ENCODE results near the gene TRIM13. TPM values are rescaled to one million over a fixed set of nuclear protein-coding genes. Genes with fewer than 3 reads are reported as not detected.

Gene TRIM13
- total and polyA plus RNA-seq, 8 donors = 4.1 to 23.7 (median 13.4) TPM

DNA sequence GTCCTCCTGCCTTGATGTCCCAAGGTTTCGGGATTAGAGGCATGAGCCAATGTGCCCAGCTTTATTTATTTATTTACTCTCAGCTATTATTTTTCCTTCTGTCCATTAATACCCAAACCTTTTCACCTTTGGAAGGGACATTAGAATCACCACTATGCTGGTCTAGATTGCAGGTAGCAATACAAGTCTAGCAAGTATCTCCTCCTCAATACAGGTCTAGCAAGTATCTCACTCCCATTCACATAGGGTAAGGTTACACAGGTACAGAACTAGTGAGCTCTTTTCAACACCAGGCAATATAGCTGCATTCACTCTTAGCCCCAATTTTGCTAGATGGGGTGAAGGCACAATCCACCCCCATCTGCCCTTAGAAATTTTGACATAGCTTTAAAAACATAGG lies 43.3 kb upstream of the TRIM13 start:
- Histone ChIP-seq H3K9me3 (no peaks in the 10 kb centered on the region), H3K4me1 (peaks cover 0 to 6% (median 0%) of the 10 kb centered on the region in 4 donors), H3K27me3 (no peaks in the 10 kb centered on the region), H3K27ac (no peak overlapping the region), H3K36me3 (no peaks in the 10 kb centered on the region), H3K4me3 (no peak overlapping the region)
- TF ChIP-seq EP300 (IDR thresholded peaks at IDR 0.05) (no peak), POLR2AphosphoS5 (IDR thresholded peaks at IDR 0.05) (no peak), POLR2A (IDR thresholded peaks at IDR 0.05) (no peak)
- TF ChIP-seq, protein P1, sequence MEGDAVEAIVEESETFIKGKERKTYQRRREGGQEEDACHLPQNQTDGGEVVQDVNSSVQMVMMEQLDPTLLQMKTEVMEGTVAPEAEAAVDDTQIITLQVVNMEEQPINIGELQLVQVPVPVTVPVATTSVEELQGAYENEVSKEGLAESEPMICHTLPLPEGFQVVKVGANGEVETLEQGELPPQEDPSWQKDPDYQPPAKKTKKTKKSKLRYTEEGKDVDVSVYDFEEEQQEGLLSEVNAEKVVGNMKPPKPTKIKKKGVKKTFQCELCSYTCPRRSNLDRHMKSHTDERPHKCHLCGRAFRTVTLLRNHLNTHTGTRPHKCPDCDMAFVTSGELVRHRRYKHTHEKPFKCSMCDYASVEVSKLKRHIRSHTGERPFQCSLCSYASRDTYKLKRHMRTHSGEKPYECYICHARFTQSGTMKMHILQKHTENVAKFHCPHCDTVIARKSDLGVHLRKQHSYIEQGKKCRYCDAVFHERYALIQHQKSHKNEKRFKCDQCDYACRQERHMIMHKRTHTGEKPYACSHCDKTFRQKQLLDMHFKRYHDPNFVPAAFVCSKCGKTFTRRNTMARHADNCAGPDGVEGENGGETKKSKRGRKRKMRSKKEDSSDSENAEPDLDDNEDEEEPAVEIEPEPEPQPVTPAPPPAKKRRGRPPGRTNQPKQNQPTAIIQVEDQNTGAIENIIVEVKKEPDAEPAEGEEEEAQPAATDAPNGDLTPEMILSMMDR (IDR thresholded peaks at IDR 0.05) = no peak
- no peak for DNase-seq
- intact Hi-C loops (cut with DNase I; ENCODE audit: low total_unique reads) = no loop called here
- 88 to 100% (median 97%) methylated on average over 1 of the region's 1 CpG for WGBS, 5 donors

DNA sequence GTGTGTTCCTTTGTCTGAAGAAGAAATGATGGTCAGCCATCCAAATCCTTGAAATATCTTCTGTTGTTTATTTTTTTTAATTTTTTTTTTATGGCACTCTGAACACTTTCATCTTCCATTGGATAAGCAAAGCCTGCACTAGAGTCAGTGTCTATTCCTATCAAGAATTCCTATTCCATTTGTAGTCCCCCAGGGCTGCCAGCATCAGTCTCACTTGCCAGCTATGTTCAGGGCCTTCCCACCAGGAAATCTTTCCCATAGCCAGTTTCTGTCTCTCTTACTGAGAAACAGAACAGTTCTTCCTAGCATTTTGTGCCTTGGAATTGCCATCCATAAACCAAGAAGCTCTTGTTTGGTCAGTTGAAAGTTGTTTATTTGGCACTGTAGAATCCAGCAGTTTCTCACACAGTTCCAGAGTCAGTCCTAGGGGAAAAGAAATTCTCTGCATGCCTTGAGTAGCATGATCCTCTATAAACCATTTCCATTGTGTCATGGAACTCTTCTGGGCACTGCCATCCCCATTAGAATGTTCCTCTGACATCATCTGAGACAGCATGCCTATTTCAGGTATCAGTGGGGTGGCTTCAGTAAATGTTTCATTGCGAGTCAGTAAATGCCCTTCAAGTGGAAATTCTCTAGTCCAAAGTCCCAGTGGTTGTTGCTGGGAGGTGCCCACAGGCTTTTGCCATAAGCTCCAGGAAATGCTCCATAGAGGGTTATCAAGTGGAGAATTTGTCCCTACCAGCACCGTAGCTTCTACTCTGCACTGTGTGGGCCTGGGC lies 42.0 kb upstream of the TRIM13 start:
- peak in 1 of 2 donors; percentile 25 for DNase-seq
- intact Hi-C loops (cut with DNase I; ENCODE audit: low total_unique reads) = no loop called here
- no peak for TF ChIP-seq POLR2A (IDR thresholded peaks at IDR 0.05)
- TF ChIP-seq POLR2AphosphoS5 (IDR thresholded peaks at IDR 0.05) = no peak
- no peak for TF ChIP-seq EP300 (IDR thresholded peaks at IDR 0.05)
- TF ChIP-seq, protein P1 (IDR thresholded peaks at IDR 0.05) = no peak
- H3K27ac ChIP-seq = no peak overlapping the region
- peaks cover 0 to 6% (median 0%) of the 10 kb centered on the region in 4 donors for H3K4me1 ChIP-seq
- WGBS, 5 donors = 47 to 68% (median 59%) methylated on average over 2 of the region's 2 CpGs
- no peaks in the 10 kb centered on the region for H3K36me3 ChIP-seq
- H3K27me3 ChIP-seq = no peaks in the 10 kb centered on the region
- H3K4me3 ChIP-seq = no peak overlapping the region
- H3K9me3 ChIP-seq = peaks cover 0 to 6% (median 1%) of the 10 kb centered on the region in 4 donors

DNA sequence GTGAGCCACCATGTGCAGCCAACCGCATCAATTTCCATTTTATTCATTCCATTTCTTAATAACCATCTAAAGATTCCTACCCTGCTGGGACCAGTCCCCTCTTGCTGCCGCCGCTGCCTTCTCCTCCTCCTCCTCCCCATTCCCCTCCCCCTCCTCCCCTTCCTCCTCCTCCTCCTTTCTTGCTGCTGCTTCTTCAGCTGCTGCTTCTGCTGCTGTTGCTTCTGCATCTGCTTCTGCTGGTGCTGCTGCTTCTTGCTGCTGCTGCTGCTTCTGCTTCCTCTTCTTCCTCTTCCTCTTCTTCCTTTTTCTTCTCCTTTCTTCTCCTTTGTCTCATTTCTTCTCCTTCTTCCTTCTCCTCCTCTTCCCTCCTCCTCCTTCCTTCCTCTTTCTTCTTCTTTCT lies 40.7 kb upstream of the TRIM13 start:
- Histone ChIP-seq H3K27ac (no peak overlapping the region), H3K9me3 (peaks cover 0 to 6% (median 1%) of the 10 kb centered on the region in 4 donors), H3K36me3 (no peaks in the 10 kb centered on the region), H3K4me3 (no peak overlapping the region), H3K27me3 (no peaks in the 10 kb centered on the region), H3K4me1 (peaks cover 0 to 6% (median 0%) of the 10 kb centered on the region in 4 donors)
- WGBS, 5 donors = 75 to 97% (median 84%) methylated on average over 3 of the region's 3 CpGs
- no peak for DNase-seq
- intact Hi-C loops (cut with DNase I; ENCODE audit: low total_unique reads) = no loop called here
- TF ChIP-seq, protein P1 (IDR thresholded peaks at IDR 0.05) = no peak
- TF ChIP-seq POLR2A (IDR thresholded peaks at IDR 0.05) (no peak), POLR2AphosphoS5 (IDR thresholded peaks at IDR 0.05) (no peak), EP300 (IDR thresholded peaks at IDR 0.05) (no peak)

DNA sequence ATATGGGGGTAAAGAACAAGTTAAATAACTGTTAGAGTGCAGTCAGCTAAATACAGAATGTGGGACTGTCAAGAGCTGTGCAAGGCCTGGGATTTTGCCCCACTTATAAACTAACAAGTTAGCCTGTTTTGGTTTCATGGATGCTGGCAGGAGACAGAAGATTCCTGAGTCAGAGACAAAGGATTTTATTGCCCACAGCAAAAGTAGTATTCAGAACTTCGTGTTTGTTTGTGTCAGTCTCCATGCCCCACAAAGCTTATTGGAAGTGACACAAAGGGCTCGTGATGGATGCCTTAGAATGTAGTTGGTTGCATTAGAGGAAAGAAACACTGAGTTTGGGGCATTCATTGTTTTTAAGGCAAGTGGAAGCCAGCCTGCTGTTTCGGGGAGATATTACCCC lies 38.5 kb upstream of the TRIM13 start:
- intact Hi-C loops (cut with DNase I; ENCODE audit: low total_unique reads) = no loop called here
- no peaks in the 10 kb centered on the region for H3K36me3 ChIP-seq
- no peak overlapping the region for H3K27ac ChIP-seq
- H3K4me3 ChIP-seq = no peak overlapping the region
- H3K27me3 ChIP-seq = no peaks in the 10 kb centered on the region
- TF ChIP-seq, protein P1 (IDR thresholded peaks at IDR 0.05) = no peak
- TF ChIP-seq POLR2A (IDR thresholded peaks at IDR 0.05) (no peak), EP300 (IDR thresholded peaks at IDR 0.05) (no peak), POLR2AphosphoS5 (IDR thresholded peaks at IDR 0.05) (no peak)
- peaks cover 0 to 22% (median 5%) of the 10 kb centered on the region in 4 donors for H3K9me3 ChIP-seq
- peaks cover 0 to 6% (median 0%) of the 10 kb centered on the region in 4 donors for H3K4me1 ChIP-seq
- 88 to 93% (median 91%) methylated on average over 3 of the region's 3 CpGs for WGBS, 5 donors
- no peak for DNase-seq
